Endothelial cell (in vitro differentiated cells): ENCODE data around the gene TBC1D22B. TPM values are rescaled to one million over a fixed set of nuclear protein-coding genes. Genes with fewer than 3 reads are reported as not detected.

Experiments used
- DNase-seq: peaks from one replicate; pipeline ENCODE4 v3.0.0; 2021; ENCODE audit warnings: low spot score
- H3K27ac Mint-ChIP-seq: one replicate; pipeline ENCODE4 v1.8.0; 2021; ENCODE audit warnings: mixed read lengths, inconsistent platforms; ENCODE audit not compliant: unreplicated experiment
- H3K27me3 Mint-ChIP-seq: one replicate; pipeline ENCODE4 v1.8.0; 2021; ENCODE audit warnings: mild to moderate bottlenecking, moderate library complexity, mixed read lengths, inconsistent platforms; ENCODE audit not compliant: unreplicated experiment
- H3K36me3 Mint-ChIP-seq: one replicate; pipeline ENCODE4 v1.8.0; 2021; ENCODE audit warnings: mild to moderate bottlenecking, low read depth, mixed read lengths, inconsistent platforms; ENCODE audit not compliant: unreplicated experiment
- H3K4me1 Mint-ChIP-seq: one replicate; pipeline ENCODE4 v1.8.0; 2021; ENCODE audit warnings: mild to moderate bottlenecking, mixed read lengths, inconsistent platforms; ENCODE audit not compliant: unreplicated experiment
- H3K4me3 Mint-ChIP-seq: one replicate; pipeline ENCODE4 v1.8.0; 2021; ENCODE audit warnings: mild to moderate bottlenecking, mixed read lengths, inconsistent platforms; ENCODE audit not compliant: unreplicated experiment
- H3K9me3 Mint-ChIP-seq: one replicate; pipeline ENCODE4 v1.8.0; 2021; ENCODE audit warnings: mixed read lengths, inconsistent platforms; ENCODE audit not compliant: unreplicated experiment
- CTCF ChIP-seq: fragments of 200-600 bp; sonication (generic); IDR thresholded peaks from one replicate; pipeline ENCODE4 v1.5.0; 2021; ENCODE audit warnings: antibody characterized with exemption; ENCODE audit not compliant: unreplicated experiment
- total RNA-seq: library from RNA; stranded (reverse); fragmentation: NEBNext Ultra II Directional; extraction: Animal tissue kit (Norgen Biotek cat#: 25700); gene quantifications from one replicate; pipeline ENCODE4 v1.2.1, GENCODE V29; 2021; ENCODE audit not compliant: unreplicated experiment

Gene TBC1D22B
- total RNA-seq, 1 donor from 2014 or later, result 11.8 TPM

DNA sequence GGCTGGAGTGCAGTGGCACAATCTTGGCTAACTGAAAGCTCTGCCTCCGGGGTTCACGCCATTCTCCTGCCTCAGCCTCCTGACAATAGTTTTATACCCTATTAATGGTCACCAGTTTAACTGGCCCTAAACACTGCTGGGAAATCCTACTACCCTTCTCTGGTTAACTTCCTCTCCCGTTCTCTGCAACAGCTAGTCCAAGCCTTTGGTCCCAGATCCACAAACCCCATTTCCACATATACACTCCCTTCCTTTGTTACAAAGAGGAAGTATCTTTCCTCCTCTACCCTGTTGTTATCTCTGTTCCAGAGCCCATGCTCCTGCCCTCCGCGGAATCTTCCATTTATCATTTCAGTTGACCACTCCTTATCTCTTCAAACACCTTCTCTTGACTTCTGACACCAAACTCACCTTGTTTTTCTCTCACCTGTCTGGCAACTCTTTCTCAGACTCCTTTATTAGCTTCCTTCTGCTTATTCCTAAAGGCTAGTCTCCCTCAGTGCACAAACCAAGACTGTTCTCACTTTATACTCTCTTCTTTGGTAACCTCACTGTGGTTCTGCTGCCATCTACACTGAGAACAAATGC lies 25.0 kb upstream of the TBC1D22B start:
- Mint-ChIP-seq H3K9me3 (no peaks in the 10 kb centered on the region), H3K4me1 (peaks cover 21% of the 10 kb centered on the region), H3K36me3 (no peaks in the 10 kb centered on the region), H3K27ac (peak overlapping the region; percentile 87), H3K27me3 (no peaks in the 10 kb centered on the region), H3K4me3 (no peak overlapping the region)
- TF ChIP-seq CTCF, result no peak
- DNase-seq, result no peak

DNA sequence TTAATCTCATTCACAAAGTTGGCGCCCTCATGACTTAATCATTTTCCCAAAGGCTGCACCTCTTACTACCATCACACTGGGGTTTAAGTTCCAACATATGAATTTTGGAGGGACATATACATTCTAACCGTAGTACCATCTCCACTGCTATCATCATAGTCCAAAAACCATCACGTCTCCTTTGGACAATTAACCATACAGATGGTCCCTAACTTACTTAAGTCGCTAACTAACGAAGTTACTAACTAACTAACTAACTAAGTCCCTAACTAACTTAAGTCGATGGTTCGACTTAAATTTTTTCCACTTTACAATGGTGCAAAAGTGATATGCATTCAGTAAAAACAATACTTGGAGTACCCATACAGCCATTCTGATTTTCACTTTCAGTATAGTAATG lies 24.0 kb upstream of the TBC1D22B start:
- H3K27me3 Mint-ChIP-seq, result no peaks in the 10 kb centered on the region
- no peaks in the 10 kb centered on the region for H3K36me3 Mint-ChIP-seq
- H3K4me1 Mint-ChIP-seq, result peaks cover 21% of the 10 kb centered on the region
- no peak overlapping the region for H3K27ac Mint-ChIP-seq
- no peak for TF ChIP-seq CTCF
- DNase-seq, result no peak
- no peaks in the 10 kb centered on the region for H3K9me3 Mint-ChIP-seq
- H3K4me3 Mint-ChIP-seq, result no peak overlapping the region

DNA sequence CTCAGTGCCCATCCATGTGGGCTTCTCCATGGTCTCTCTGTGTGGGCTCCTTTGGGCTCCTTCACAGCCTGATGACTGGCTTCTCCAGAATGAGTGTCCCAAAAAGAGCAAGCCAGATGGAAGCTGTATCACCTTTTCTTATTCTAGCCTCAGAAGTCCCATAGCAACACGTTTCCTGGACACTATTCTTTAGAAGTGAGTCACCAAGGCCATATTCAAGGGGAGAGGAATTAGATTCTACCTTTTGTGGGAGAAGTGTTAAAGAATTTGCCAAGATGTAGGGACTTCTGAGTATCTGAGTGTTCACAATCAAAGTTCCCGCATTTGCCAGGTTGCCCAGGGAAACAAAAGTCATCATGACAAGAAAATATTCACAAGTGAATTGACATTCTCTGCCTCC lies 20.7 kb upstream of the TBC1D22B start:
- no peaks in the 10 kb centered on the region for H3K27me3 Mint-ChIP-seq
- no peak overlapping the region for H3K4me3 Mint-ChIP-seq
- TF ChIP-seq CTCF, result no peak
- no peaks in the 10 kb centered on the region for H3K36me3 Mint-ChIP-seq
- no peak overlapping the region for H3K27ac Mint-ChIP-seq
- no peaks in the 10 kb centered on the region for H3K9me3 Mint-ChIP-seq
- peaks cover 20% of the 10 kb centered on the region for H3K4me1 Mint-ChIP-seq
- no peak for DNase-seq

GRCh38 chr6:37237789-37238188 lies 19.8 kb upstream of the TBC1D22B start:
- H3K9me3 Mint-ChIP-seq, result no peaks in the 10 kb centered on the region
- H3K4me1 Mint-ChIP-seq, result peaks cover 13% of the 10 kb centered on the region
- no peak for TF ChIP-seq CTCF
- no peaks in the 10 kb centered on the region for H3K27me3 Mint-ChIP-seq
- no peaks in the 10 kb centered on the region for H3K36me3 Mint-ChIP-seq
- DNase-seq, result no peak
- no peak overlapping the region for H3K27ac Mint-ChIP-seq
- no peak overlapping the region for H3K4me3 Mint-ChIP-seq

GRCh38 chr6:37238381-37238780 lies 19.2 kb upstream of the TBC1D22B start:
- Mint-ChIP-seq H3K36me3 (no peaks in the 10 kb centered on the region), H3K4me3 (no peak overlapping the region), H3K27ac (no peak overlapping the region), H3K9me3 (no peaks in the 10 kb centered on the region), H3K4me1 (peaks cover 8% of the 10 kb centered on the region), H3K27me3 (no peaks in the 10 kb centered on the region)
- no peak for TF ChIP-seq CTCF
- DNase-seq, result no peak
